GM12878 (cell line): ENCODE measurements around the gene ARL5C. TPM values are rescaled to one million over a fixed set of nuclear protein-coding genes. Genes with fewer than 3 reads are reported as not detected.

ENCODE experiments used
- CHD4 ChIP-seq: fragments of 200-600 bp; sonication (generic); IDR thresholded peaks from 2 replicates; pipeline ENCODE4 v1.6.1; 2016; ENCODE audit warnings: mild to moderate bottlenecking
- ESRRA ChIP-seq: IDR thresholded peaks from 2 replicates; pipeline ENCODE4 v1.6.1; 2012; ENCODE audit warnings: mild to moderate bottlenecking, low read length, improper control_type of control experiment
- JUNB ChIP-seq: IDR thresholded peaks from 2 replicates; pipeline ENCODE4 v1.6.1; 2016; ENCODE audit warnings: antibody characterized with exemption, mild to moderate bottlenecking
- JUND ChIP-seq: IDR thresholded peaks from 2 replicates; pipeline ENCODE4 v1.6.1; 2012; ENCODE audit warnings: low read depth, mild to moderate bottlenecking, low read length, improper control_type of control experiment, moderate library complexity
- NFXL1 ChIP-seq: fragments of 450-650 bp; IDR thresholded peaks from 2 replicates; pipeline ENCODE4 v1.6.1; 2017; ENCODE audit warnings: antibody characterized with exemption, mild to moderate bottlenecking, borderline replicate concordance
- POLR2A ChIP-seq: IDR thresholded peaks from 2 replicates; pipeline ENCODE4 v1.6.1; 2011; ENCODE audit warnings: low read depth, mild to moderate bottlenecking, low read length
- TAF1 ChIP-seq: IDR thresholded peaks from 2 replicates; pipeline ENCODE4 v1.6.1; 2011; ENCODE audit warnings: mild to moderate bottlenecking, low read depth, low read length, borderline replicate concordance
- polyA plus RNA-seq, 11 experiments: library from polyadenylated mRNA; depleted of rRNA in 4 of 11; unstranded in 6 of 11; stranded (reverse) in 5 of 11; fragments of >200 nt; fragmentation: Nextera tagmentation in 4 of 11; fragmentation: Illumina TruSeq in 1 of 11; extraction: Ambion mirVana in 4 of 11; extraction: Trizol in 1 of 11; gene quantifications; 1 replicate in 1 of 11; 2 replicates in 10 of 11; pipeline versions ENCODE4 v1.2.1 to v1.2.3, GENCODE V29; 2011 to 2016; ENCODE audit warnings: inconsistent platforms in 2 of 11, missing spikeins in 2 of 11, low read depth in 1 of 11
- total RNA-seq, 4 experiments: library from RNA; depleted of rRNA in 3 of 4; stranded (reverse); fragments of >200 nt in 3 of 4; fragmentation: Illumina TruSeq in 1 of 4; extraction: Trizol in 1 of 4; gene quantifications; 2 replicates each; pipeline versions ENCODE4 v1.2.1 to v1.2.3, GENCODE V29; 2013 to 2021
- TF ChIP-seq, protein P1 (sequence below): IDR thresholded peaks from 2 replicates; pipeline ENCODE4 v1.6.1; 2012; ENCODE audit warnings: improper control_type of control experiment, low read depth, low read length; ENCODE audit not compliant: insufficient replicate concordance
- TF ChIP-seq, protein P2 (sequence below), 3 experiments: IDR thresholded peaks in 2 of 3; conservative IDR thresholded peaks in 1 of 3; 2 replicates each; pipeline ENCODE4 v1.5.1; 2011; ENCODE audit warnings: low read depth in 3 of 3, low read length in 3 of 3, mild to moderate bottlenecking in 3 of 3, control low read depth in 2 of 3, moderate library complexity in 2 of 3, inconsistent platforms in 1 of 3, mixed read lengths in 1 of 3; ENCODE audit not compliant: control insufficient read depth in 2 of 3, insufficient read depth in 1 of 3; ENCODE audit errors: extremely low read depth in 1 of 3
- TF ChIP-seq, protein P3 (sequence below): fragments of 450-650 bp; IDR thresholded peaks from 2 replicates; pipeline ENCODE4 v1.6.1; 2016; ENCODE audit warnings: mild to moderate bottlenecking

Gene ARL5C
- total and polyA plus RNA-seq, 10 of the 15 experiments (the other 5 are each of a cell fraction or from before 2014, with no cell fraction given) = not detected

DNA sequence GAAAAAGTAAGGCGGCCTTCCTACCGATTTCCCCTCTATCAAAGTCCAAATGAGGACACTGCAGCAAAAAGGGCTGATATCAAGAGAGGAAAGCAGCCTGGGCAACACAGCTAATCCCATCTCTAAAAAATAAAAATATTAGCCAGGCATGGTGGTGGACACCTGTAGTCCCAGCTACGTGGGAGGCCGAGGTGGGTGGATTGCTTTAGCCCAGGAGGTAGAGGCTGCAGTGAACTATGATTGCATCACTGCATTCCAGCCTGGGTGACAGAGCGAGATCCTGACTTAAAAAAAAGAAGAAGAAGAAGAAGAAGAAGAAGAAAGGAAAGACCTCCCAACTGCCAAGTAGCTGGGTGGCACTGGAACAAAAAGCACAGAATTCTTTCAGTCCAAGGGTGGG is 17.1 kb upstream of the ARL5C start (continued):
- TF ChIP-seq, protein P1, sequence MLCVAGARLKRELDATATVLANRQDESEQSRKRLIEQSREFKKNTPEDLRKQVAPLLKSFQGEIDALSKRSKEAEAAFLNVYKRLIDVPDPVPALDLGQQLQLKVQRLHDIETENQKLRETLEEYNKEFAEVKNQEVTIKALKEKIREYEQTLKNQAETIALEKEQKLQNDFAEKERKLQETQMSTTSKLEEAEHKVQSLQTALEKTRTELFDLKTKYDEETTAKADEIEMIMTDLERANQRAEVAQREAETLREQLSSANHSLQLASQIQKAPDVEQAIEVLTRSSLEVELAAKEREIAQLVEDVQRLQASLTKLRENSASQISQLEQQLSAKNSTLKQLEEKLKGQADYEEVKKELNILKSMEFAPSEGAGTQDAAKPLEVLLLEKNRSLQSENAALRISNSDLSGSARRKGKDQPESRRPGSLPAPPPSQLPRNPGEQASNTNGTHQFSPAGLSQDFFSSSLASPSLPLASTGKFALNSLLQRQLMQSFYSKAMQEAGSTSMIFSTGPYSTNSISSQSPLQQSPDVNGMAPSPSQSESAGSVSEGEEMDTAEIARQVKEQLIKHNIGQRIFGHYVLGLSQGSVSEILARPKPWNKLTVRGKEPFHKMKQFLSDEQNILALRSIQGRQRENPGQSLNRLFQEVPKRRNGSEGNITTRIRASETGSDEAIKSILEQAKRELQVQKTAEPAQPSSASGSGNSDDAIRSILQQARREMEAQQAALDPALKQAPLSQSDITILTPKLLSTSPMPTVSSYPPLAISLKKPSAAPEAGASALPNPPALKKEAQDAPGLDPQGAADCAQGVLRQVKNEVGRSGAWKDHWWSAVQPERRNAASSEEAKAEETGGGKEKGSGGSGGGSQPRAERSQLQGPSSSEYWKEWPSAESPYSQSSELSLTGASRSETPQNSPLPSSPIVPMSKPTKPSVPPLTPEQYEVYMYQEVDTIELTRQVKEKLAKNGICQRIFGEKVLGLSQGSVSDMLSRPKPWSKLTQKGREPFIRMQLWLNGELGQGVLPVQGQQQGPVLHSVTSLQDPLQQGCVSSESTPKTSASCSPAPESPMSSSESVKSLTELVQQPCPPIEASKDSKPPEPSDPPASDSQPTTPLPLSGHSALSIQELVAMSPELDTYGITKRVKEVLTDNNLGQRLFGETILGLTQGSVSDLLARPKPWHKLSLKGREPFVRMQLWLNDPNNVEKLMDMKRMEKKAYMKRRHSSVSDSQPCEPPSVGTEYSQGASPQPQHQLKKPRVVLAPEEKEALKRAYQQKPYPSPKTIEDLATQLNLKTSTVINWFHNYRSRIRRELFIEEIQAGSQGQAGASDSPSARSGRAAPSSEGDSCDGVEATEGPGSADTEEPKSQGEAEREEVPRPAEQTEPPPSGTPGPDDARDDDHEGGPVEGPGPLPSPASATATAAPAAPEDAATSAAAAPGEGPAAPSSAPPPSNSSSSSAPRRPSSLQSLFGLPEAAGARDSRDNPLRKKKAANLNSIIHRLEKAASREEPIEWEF = no peak
- TF ChIP-seq NFXL1 (no peak), ESRRA (no peak), CHD4 (no peak), JUNB (no peak), JUND (no peak), TAF1 (no peak), POLR2A (no peak)
- TF ChIP-seq, protein P2, sequence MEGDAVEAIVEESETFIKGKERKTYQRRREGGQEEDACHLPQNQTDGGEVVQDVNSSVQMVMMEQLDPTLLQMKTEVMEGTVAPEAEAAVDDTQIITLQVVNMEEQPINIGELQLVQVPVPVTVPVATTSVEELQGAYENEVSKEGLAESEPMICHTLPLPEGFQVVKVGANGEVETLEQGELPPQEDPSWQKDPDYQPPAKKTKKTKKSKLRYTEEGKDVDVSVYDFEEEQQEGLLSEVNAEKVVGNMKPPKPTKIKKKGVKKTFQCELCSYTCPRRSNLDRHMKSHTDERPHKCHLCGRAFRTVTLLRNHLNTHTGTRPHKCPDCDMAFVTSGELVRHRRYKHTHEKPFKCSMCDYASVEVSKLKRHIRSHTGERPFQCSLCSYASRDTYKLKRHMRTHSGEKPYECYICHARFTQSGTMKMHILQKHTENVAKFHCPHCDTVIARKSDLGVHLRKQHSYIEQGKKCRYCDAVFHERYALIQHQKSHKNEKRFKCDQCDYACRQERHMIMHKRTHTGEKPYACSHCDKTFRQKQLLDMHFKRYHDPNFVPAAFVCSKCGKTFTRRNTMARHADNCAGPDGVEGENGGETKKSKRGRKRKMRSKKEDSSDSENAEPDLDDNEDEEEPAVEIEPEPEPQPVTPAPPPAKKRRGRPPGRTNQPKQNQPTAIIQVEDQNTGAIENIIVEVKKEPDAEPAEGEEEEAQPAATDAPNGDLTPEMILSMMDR (IDR thresholded peaks at IDR 0.05 in 2 of 3, conservative IDR thresholded peaks at IDR 0.05 in 1 of 3; ENCODE audit: control insufficient read depth in 2 of 3, extremely low read depth in 1 of 3, insufficient read depth in 1 of 3, low read depth in 3 of 3, low read length in 3 of 3) = no peak
- TF ChIP-seq, protein P3, sequence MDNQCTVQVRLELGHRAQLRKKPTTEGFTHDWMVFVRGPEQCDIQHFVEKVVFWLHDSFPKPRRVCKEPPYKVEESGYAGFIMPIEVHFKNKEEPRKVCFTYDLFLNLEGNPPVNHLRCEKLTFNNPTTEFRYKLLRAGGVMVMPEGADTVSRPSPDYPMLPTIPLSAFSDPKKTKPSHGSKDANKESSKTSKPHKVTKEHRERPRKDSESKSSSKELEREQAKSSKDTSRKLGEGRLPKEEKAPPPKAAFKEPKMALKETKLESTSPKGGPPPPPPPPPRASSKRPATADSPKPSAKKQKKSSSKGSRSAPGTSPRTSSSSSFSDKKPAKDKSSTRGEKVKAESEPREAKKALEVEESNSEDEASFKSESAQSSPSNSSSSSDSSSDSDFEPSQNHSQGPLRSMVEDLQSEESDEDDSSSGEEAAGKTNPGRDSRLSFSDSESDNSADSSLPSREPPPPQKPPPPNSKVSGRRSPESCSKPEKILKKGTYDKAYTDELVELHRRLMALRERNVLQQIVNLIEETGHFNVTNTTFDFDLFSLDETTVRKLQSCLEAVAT = no peak
- TF ChIP-seq, all 136 proteins: peak for 0
